IMR-90 (cell line): Measurements from ENCODE around the gene HOXC5. TPM values are rescaled to one million over a fixed set of nuclear protein-coding genes. Genes with fewer than 3 reads are reported as not detected.

Source experiments
- ATAC-seq: fragments of 200-7000 bp; cut with Tn5 transposase; 2 replicates; pipeline ENCODE4 v1.9.1; 2020; ENCODE audit warnings: low read depth, mild to moderate bottlenecking, moderate library complexity
- BruUV-seq: library from RNA; stranded (reverse); fragments of 400-500 nt; replicated peaks from 2 replicates; lab custom pipeline; 2021; lab: Mats Ljungman, UMichigan
- CTCF ChIA-PET: fragments of 300-600 bp; formaldehyde crosslinking; extraction: SDS; loops from one replicate; lab custom pipeline; 2021; ENCODE audit warnings: antibody characterized with exemption; lab: Yijun Ruan, JAX
- POLR2A ChIA-PET: fragments of 300-600 bp; sonication (Branson Sonifier 250); formaldehyde crosslinking; loops from one replicate; lab custom pipeline; 2022; ENCODE audit warnings: antibody characterized with exemption; ENCODE audit not compliant: unreplicated experiment; lab: Charles Lee
- DNase-seq: peaks from one replicate; pipeline ENCODE4 v3.0.0; 2013
- H2AFZ ChIP-seq: replicated peaks from 2 replicates; pipeline ENCODE3; 2013; ENCODE audit warnings: low read length, mild to moderate bottlenecking; ENCODE audit not compliant: poor library complexity
- H2AK5ac ChIP-seq: 2 replicates; pipeline ENCODE4 v1.6.1; 2013; ENCODE audit warnings: low read depth, low read length, inconsistent platforms
- H2AK9ac ChIP-seq: replicated peaks from 2 replicates; pipeline ENCODE3; 2013; ENCODE audit warnings: mild to moderate bottlenecking, low read depth, low read length, moderate library complexity; ENCODE audit not compliant: poor library complexity
- H2BK120ac ChIP-seq: 2 replicates; pipeline ENCODE4 v1.6.1; 2013; ENCODE audit warnings: low read depth, low read length, inconsistent platforms
- H2BK15ac ChIP-seq: 3 replicates; pipeline ENCODE4 v1.6.1; 2013; ENCODE audit warnings: low read depth, low read length, inconsistent platforms
- H2BK20ac ChIP-seq: 2 replicates; pipeline ENCODE4 v1.6.1; 2013; ENCODE audit warnings: low read depth, mild to moderate bottlenecking, inconsistent platforms, low read length, moderate library complexity
- H2BK5ac ChIP-seq: 2 replicates; pipeline ENCODE4 v1.6.1; 2013; ENCODE audit warnings: mild to moderate bottlenecking, low read depth, low read length, inconsistent platforms; ENCODE audit not compliant: poor library complexity, severe bottlenecking
- H3K14ac ChIP-seq: replicated peaks from 2 replicates; pipeline ENCODE4 v1.6.1; 2013; ENCODE audit warnings: low read depth, low read length, inconsistent platforms
- H3K18ac ChIP-seq: 2 replicates; pipeline ENCODE4 v1.6.1; 2013; ENCODE audit warnings: low read depth, low read length, control low read depth
- H3K23ac ChIP-seq: 2 replicates; pipeline ENCODE4 v1.6.1; 2013; ENCODE audit warnings: low read depth, low read length, inconsistent platforms
- H3K27ac ChIP-seq: 2 replicates; pipeline ENCODE4 v1.5.1; 2013; ENCODE audit warnings: mild to moderate bottlenecking, control low read depth, low read length; ENCODE audit not compliant: insufficient read depth
- H3K27me3 ChIP-seq: 2 replicates; pipeline ENCODE4 v1.6.1; 2013; ENCODE audit warnings: low read length; ENCODE audit not compliant: control insufficient read depth, insufficient read depth
- H3K36me3 ChIP-seq: 2 replicates; pipeline ENCODE4 v1.6.1; 2013; ENCODE audit warnings: low read length, mixed read lengths; ENCODE audit not compliant: control insufficient read depth, insufficient read depth
- H3K4ac ChIP-seq: 2 replicates; pipeline ENCODE4 v1.6.1; 2013; ENCODE audit warnings: low read depth, low read length, inconsistent platforms
- H3K4me1 ChIP-seq: 2 replicates; pipeline ENCODE4 v1.6.1; 2013; ENCODE audit warnings: low read length, mixed read lengths; ENCODE audit not compliant: control insufficient read depth, insufficient read depth
- H3K4me2 ChIP-seq: 2 replicates; pipeline ENCODE4 v1.6.1; 2013; ENCODE audit warnings: low read depth, mild to moderate bottlenecking, control low read depth, low read length, moderate library complexity
- H3K4me3 ChIP-seq: 2 replicates; pipeline ENCODE4 v1.5.1; 2013; ENCODE audit warnings: low read depth, mild to moderate bottlenecking, control low read depth, low read length, moderate library complexity; ENCODE audit not compliant: insufficient read depth
- H3K56ac ChIP-seq: 2 replicates; pipeline ENCODE4 v1.6.1; 2013; ENCODE audit warnings: low read length, inconsistent platforms; ENCODE audit not compliant: insufficient read depth; ENCODE audit errors: extremely low read depth
- H3K79me1 ChIP-seq, 2 experiments: 2 replicates each; pipeline ENCODE4 v1.6.1; 2013; ENCODE audit warnings: low read length in 2 of 2, inconsistent platforms in 1 of 2, low read depth in 1 of 2
- H3K9ac ChIP-seq: 2 replicates; pipeline ENCODE4 v1.6.1; 2013; ENCODE audit warnings: low read depth, low read length, control low read depth
- H3K9me1 ChIP-seq: 2 replicates; pipeline ENCODE4 v1.6.1; 2013; ENCODE audit warnings: low read length, inconsistent platforms; ENCODE audit not compliant: insufficient read depth
- H3K9me3 ChIP-seq: 2 replicates; pipeline ENCODE4 v1.6.1; 2013; ENCODE audit warnings: low read length; ENCODE audit not compliant: control insufficient read depth, insufficient read depth
- H4K20me1 ChIP-seq: 2 replicates; pipeline ENCODE4 v1.6.1; 2013; ENCODE audit warnings: low read length, inconsistent platforms; ENCODE audit not compliant: insufficient read depth
- H4K5ac ChIP-seq: 2 replicates; pipeline ENCODE4 v1.6.1; 2013; ENCODE audit warnings: mild to moderate bottlenecking, low read depth, low read length, control low read depth
- H4K8ac ChIP-seq, 2 experiments: 2 replicates each; pipeline ENCODE4 v1.6.1; 2013; ENCODE audit warnings: low read depth in 2 of 2, low read length in 2 of 2, control low read depth in 1 of 2, inconsistent platforms in 1 of 2
- H4K91ac ChIP-seq: 2 replicates; pipeline ENCODE4 v1.6.1; 2013; ENCODE audit warnings: low read depth, low read length, inconsistent platforms; ENCODE audit not compliant: insufficient read depth
- CHD1 ChIP-seq: IDR thresholded peaks from 2 replicates; pipeline ENCODE4 v1.6.1; 2012; ENCODE audit warnings: low read depth, low read length, improper control_type of control experiment
- MAZ ChIP-seq: IDR thresholded peaks from 2 replicates; pipeline ENCODE4 v1.6.1; 2012; ENCODE audit warnings: low read depth, mild to moderate bottlenecking, low read length, improper control_type of control experiment, moderate library complexity, borderline replicate concordance
- MXI1 ChIP-seq: IDR thresholded peaks from 2 replicates; pipeline ENCODE4 v1.6.1; 2012; ENCODE audit warnings: low read depth, mild to moderate bottlenecking, low read length, moderate library complexity, borderline replicate concordance
- POLR2A ChIP-seq: IDR thresholded peaks from 2 replicates; pipeline ENCODE4 v1.6.1; 2012; ENCODE audit warnings: mild to moderate bottlenecking, low read depth, low read length
- RCOR1 ChIP-seq: IDR thresholded peaks from 2 replicates; pipeline ENCODE4 v1.6.1; 2012; ENCODE audit warnings: mild to moderate bottlenecking, low read length, improper control_type of control experiment; ENCODE audit not compliant: insufficient replicate concordance
- WGBS, 2 experiments: methylation state at CpG; one replicate each; pipeline versions ENCODE4 v1.1.5 to v1.1.7; 2013; ENCODE audit warnings: missing lambda C conversion rate in 2 of 2; ENCODE audit not compliant: insufficient read length in 1 of 2; ENCODE audit errors: extremely low coverage in 2 of 2; 5-methylcytosine and 5-hydroxymethylcytosine counted together
- dilution Hi-C: fragments of 300-500 bp; cut with HindIII; formaldehyde crosslinking; loops from one replicate; pipeline ENCODE4 v1.14.3; 2018; ENCODE audit warnings: low sequenced_read_pairs; ENCODE audit not compliant: unreplicated experiment
- in situ Hi-C: fragments of 300-500 bp; cut with MboI; formaldehyde crosslinking; loops from 3 replicates; pipeline ENCODE4 v1.14.3; 2019; ENCODE audit warnings: low sequenced_read_pairs, inconsistent platforms, mixed read lengths
- intact Hi-C: fragments of 100-400 bp; cut with micrococcal nuclease; formaldehyde crosslinking; loops from 2 replicates; pipeline ENCODE4 v1.10.0; 2022
- microRNA-seq, 2 experiments: library from miRNA; stranded (forward) in 1 of 2; unstranded in 1 of 2; fragments of 10-50 nt in 1 of 2; fragments of <30 nt in 1 of 2; gene quantifications in 1 of 2; microRNA quantifications in 1 of 2; one replicate each; pipeline versions ENCODE3 to v1.1.0; 2013 to 2020; ENCODE audit not compliant: insufficient read depth in 1 of 2, insufficient read length in 1 of 2, unreplicated experiment in 1 of 2
- polyA plus RNA-seq, 3 experiments: library from polyadenylated mRNA; depleted of rRNA; stranded (reverse); fragments of >200 nt; gene quantifications; 2 replicates each; pipeline ENCODE4 v1.2.3, GENCODE V29; 2012; ENCODE audit warnings: low replicate concordance in 1 of 3
- small RNA-seq, 5 experiments: library from RNA; depleted of rRNA; stranded (forward); fragments of <200 nt; gene quantifications; one replicate each; pipeline ENCODE3, GENCODE V24; 2012
- total RNA-seq: library from RNA; depleted of rRNA; stranded (reverse); fragments of >200 nt; gene quantifications from 2 replicates; pipeline ENCODE4 v1.2.3, GENCODE V29; 2012; rRNA removed

HOXC5 gene
- total and polyA plus RNA-seq, 2 of the 4 experiments (the other 2 are of a cell fraction), result not detected

DNA sequence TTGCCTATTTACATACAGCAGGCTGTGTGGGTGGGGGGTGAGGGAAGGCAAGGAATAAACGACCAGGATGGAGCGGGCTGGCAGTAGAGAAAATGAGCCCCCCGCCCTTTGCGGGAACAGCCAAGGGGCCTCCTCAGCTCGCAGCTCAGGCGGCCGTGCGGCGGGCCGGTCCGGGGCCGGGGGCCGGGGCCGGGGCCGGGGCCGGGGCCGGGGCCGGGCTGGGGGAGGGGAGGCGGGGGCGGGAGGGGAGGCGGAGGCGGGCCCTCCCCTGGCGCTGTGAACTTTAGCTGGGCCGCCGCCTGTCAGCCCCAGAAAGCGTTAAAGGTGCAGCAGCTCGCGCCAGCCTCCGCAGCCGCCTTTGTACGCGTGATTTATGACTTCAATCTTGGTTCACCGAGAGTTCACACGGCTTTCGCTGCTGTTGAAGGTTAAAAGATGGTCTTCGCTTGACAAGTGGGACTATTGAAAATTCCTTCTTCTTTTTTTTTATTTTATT is 49.6 kb downstream of the HOXC5 start:
- no peak overlapping the region for H3K9ac ChIP-seq
- no peak overlapping the region for H3K18ac ChIP-seq
- ChIA-PET CTCF (no interaction called here), POLR2A (no interaction called here)
- H3K9me3 ChIP-seq, result no peaks in the 10 kb centered on the region
- H3K4me1 ChIP-seq, result no peaks in the 10 kb centered on the region
- TF ChIP-seq RCOR1 (no peak), CHD1 (no peak), MXI1 (no peak), POLR2A (no peak), MAZ (no peak)
- no peak overlapping the region for H2BK5ac ChIP-seq
- H3K9me1 ChIP-seq, result no peaks in the 10 kb centered on the region
- WGBS, 2 experiments, result 9% methylated on average over 7 of the region's 36 CpGs; no CpG with 5 or more reads in 1 of the 2 experiments
- H3K14ac ChIP-seq, result no peak overlapping the region
- DNase-seq (no peak), ATAC-seq (no peak)
- in situ Hi-C loops, result no loop called here
- no peak overlapping the region for H3K4me3 ChIP-seq
- BruUV-seq, result no TSS peak
- H2AFZ ChIP-seq, result no peak overlapping the region
- H2BK120ac ChIP-seq, result no peak overlapping the region
- no peak overlapping the region for H4K91ac ChIP-seq
- H3K23ac ChIP-seq, result no peak overlapping the region
- dilution Hi-C loops, result no loop called here
- no peak overlapping the region for H2AK5ac ChIP-seq
- H3K27ac ChIP-seq, result no peak overlapping the region
- peaks cover 15% of the 10 kb centered on the region for H3K27me3 ChIP-seq
- no peak overlapping the region for H2BK15ac ChIP-seq
- H2BK20ac ChIP-seq, result no peak overlapping the region
- H3K4me2 ChIP-seq, result no peak overlapping the region
- no peaks in the 10 kb centered on the region for H4K20me1 ChIP-seq
- H3K79me1 ChIP-seq, result no peaks in the 10 kb centered on the region
- no peak overlapping the region for H3K56ac ChIP-seq
- H3K36me3 ChIP-seq, result no peaks in the 10 kb centered on the region
- no peak overlapping the region for H4K5ac ChIP-seq
- intact Hi-C loops, result no loop called here
- H2AK9ac ChIP-seq, result no peak overlapping the region
- no peak overlapping the region for H4K8ac ChIP-seq
- H3K4ac ChIP-seq, result no peak overlapping the region

Small RNA genes within 50 kb of the gene (microRNA-seq; reads per million reads assigned to microRNA genes)
- gene HOXC5 (ENCODE audit: insufficient read depth, insufficient read length) (not detected), gene MIR196A2 (ENCODE audit: insufficient read depth in 1 of 2, insufficient read length in 1 of 2, unreplicated experiment in 1 of 2) (2.1 to 93.5 reads per million in 2 experiments), gene MIR615 (ENCODE audit: insufficient read depth in 1 of 2, insufficient read length in 1 of 2, unreplicated experiment in 1 of 2) (2.1 to 117 reads per million in 2 experiments)

Small RNA genes within 50 kb of the gene (small RNA-seq; reads per million reads assigned to genes)
- gene HOXC5 (0 reads per million in 5 experiments), gene MIR196A2 (0 reads per million in 5 experiments), gene MIR615 (0.04 to 36.3 (median 2.6) reads per million in 5 experiments)

Other genes starting within 250 kb of the HOXC5 start
- gene HOXC13, start 94.2 kb upstream of the HOXC5 start, total RNA-seq, result not detected in 2 replicates
- gene HOXC13, start 94.2 kb upstream of the HOXC5 start, polyA plus RNA-seq (2012; rRNA removed), result not detected in 2 replicates
- not detected in 2 replicates for gene HOXC12, start 78.1 kb upstream of the HOXC5 start, total RNA-seq
- not detected in 2 replicates for gene HOXC12, start 78.1 kb upstream of the HOXC5 start, polyA plus RNA-seq (2012; rRNA removed)
- gene HOXC11, start 59.9 kb upstream of the HOXC5 start, total RNA-seq, result not detected in 2 replicates
- gene HOXC11, start 59.9 kb upstream of the HOXC5 start, polyA plus RNA-seq (2012; rRNA removed), result not detected in 2 replicates
- not detected in 2 replicates for gene HOTAIR, start 58.1 kb upstream of the HOXC5 start, total RNA-seq
- gene HOTAIR, start 58.1 kb upstream of the HOXC5 start, polyA plus RNA-seq (2012; rRNA removed), result not detected in 2 replicates
- gene HOXC10, start 47.9 kb upstream of the HOXC5 start, total RNA-seq, result not detected in 2 replicates
- 0.15 TPM in 1 of 2 replicates, not detected in the other for gene HOXC10, start 47.9 kb upstream of the HOXC5 start, polyA plus RNA-seq (2012; rRNA removed)
- not detected in 2 replicates for gene HOXC9, start 32.9 kb upstream of the HOXC5 start, total RNA-seq
- gene HOXC9, start 32.9 kb upstream of the HOXC5 start, polyA plus RNA-seq (2012; rRNA removed), result 0.13 and 0.26 TPM in 2 replicates
- gene HOXC8, start 24.1 kb upstream of the HOXC5 start, total RNA-seq, result 0.18 and 0.28 TPM in 2 replicates
- gene HOXC8, start 24.1 kb upstream of the HOXC5 start, polyA plus RNA-seq (2012; rRNA removed), result 1.3 and 1.4 TPM in 2 replicates
- gene HOXC6, start 4.6 kb upstream of the HOXC5 start, total RNA-seq, result not detected in 2 replicates
- 1.1 TPM in 2 replicates for gene HOXC6, start 4.6 kb upstream of the HOXC5 start, polyA plus RNA-seq (2012; rRNA removed)
- under 0.01 TPM in 1 of 2 replicates, not detected in the other for gene HOXC4, start 20.8 kb downstream of the HOXC5 start, total RNA-seq
- gene HOXC4, start 20.8 kb downstream of the HOXC5 start, polyA plus RNA-seq (2012; rRNA removed), result 0.23 and 0.26 TPM in 2 replicates
- 25.8 and 45.2 TPM in 2 replicates for gene SMUG1, start 155.9 kb downstream of the HOXC5 start, total RNA-seq
- gene SMUG1, start 155.9 kb downstream of the HOXC5 start, polyA plus RNA-seq (2012; rRNA removed), result 36.3 and 37.3 TPM in 2 replicates
- 40.9 and 66.9 TPM in 2 replicates for gene CBX5, start 247.1 kb downstream of the HOXC5 start, total RNA-seq
- 15.3 and 18.0 TPM in 2 replicates for gene CBX5, start 247.1 kb downstream of the HOXC5 start, polyA plus RNA-seq (2012; rRNA removed)
- gene HNRNPA1, start 247.7 kb downstream of the HOXC5 start, total RNA-seq, result 1,291 and 1,409 TPM in 2 replicates
- gene HNRNPA1, start 247.7 kb downstream of the HOXC5 start, polyA plus RNA-seq (2012; rRNA removed), result 631 and 747 TPM in 2 replicates